Suprapubic skin (tissue), 3 donors: ENCODE results near the gene ARHGEF12.

Experiments used
- EP300 ChIP-seq: sonication (generic); formaldehyde crosslinking; IDR thresholded peaks from one replicate; pipeline ENCODE4 v1.6.1; 2017; ENCODE audit warnings: antibody characterized with exemption
- TF ChIP-seq, protein P1 (sequence below), 2 donors: fragments of 200-600 bp in 1 of 2; fragments of 450-650 bp in 1 of 2; sonication (generic) in 1 of 2; IDR thresholded peaks; one replicate each; pipeline ENCODE4 v1.5.1; 2016 to 2019; ENCODE audit warnings: antibody characterized with exemption in 2 of 2, mild to moderate bottlenecking in 1 of 2, moderate library complexity in 1 of 2

DNA sequence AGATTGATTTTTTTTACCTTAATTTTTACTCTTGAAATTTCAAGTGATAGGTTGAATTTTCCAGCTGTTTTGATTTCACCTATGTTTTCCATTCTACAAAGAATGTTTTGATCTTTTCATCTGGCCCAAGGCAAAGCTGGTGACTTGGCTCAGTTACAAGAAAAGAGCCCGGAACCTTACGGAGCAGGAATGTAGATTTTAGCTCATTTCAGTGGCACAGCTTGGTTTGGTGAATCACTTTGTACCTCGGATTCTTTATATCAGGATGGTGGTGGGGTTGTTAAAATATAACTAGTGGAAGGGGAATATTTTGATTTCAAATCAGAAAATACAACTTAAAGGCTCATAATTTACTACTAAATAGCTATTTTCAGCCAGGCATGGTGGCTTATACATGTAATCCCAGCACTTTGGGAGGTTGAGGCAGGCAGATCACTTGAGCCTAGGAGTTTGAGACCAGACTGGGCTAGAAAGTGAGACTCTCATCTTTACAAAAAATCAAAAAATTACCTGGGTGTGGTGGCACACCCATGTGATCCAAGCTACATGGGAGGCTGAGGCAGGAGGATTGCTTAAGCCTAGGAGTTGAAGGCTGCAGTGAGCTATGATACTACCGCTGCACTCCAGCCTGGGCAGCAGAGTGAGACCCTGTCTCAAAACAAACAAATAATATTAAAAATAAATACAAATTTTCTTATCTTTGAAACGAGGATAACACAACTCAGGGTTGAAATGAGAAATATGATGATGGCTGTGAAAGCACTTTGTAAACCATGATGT is 166.0 kb downstream of the ARHGEF12 start:
- TF ChIP-seq, protein P1, sequence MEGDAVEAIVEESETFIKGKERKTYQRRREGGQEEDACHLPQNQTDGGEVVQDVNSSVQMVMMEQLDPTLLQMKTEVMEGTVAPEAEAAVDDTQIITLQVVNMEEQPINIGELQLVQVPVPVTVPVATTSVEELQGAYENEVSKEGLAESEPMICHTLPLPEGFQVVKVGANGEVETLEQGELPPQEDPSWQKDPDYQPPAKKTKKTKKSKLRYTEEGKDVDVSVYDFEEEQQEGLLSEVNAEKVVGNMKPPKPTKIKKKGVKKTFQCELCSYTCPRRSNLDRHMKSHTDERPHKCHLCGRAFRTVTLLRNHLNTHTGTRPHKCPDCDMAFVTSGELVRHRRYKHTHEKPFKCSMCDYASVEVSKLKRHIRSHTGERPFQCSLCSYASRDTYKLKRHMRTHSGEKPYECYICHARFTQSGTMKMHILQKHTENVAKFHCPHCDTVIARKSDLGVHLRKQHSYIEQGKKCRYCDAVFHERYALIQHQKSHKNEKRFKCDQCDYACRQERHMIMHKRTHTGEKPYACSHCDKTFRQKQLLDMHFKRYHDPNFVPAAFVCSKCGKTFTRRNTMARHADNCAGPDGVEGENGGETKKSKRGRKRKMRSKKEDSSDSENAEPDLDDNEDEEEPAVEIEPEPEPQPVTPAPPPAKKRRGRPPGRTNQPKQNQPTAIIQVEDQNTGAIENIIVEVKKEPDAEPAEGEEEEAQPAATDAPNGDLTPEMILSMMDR (IDR thresholded peaks at IDR 0.05), result no peak
- TF ChIP-seq EP300, result no peak
